Thymus (tissue), 11 donors: Measurements from ENCODE around the gene FHIT. TPM values are rescaled to one million over a fixed set of nuclear protein-coding genes. Genes with fewer than 3 reads are reported as not detected.
A peak's percentile ranks its signal among the peaks of the same experiment; 100 is the strongest.

Experiments
- DNase-seq, 9 donors: peaks; one replicate each; pipeline ENCODE4 v3.0.0-alpha.2; 2013; ENCODE audit warnings: low spot score in 9 of 9, low read depth in 6 of 9, missing footprints in 1 of 9
- H3K27ac ChIP-seq, 2 donors: one replicate each; pipeline ENCODE4 v1.5.1; 2013; ENCODE audit warnings: control low read depth in 1 of 2, low read depth in 1 of 2, low read length in 1 of 2, mild to moderate bottlenecking in 1 of 2, moderate library complexity in 1 of 2
- H3K27me3 ChIP-seq, 2 donors: one replicate each; pipeline ENCODE4 v1.5.1; 2013; ENCODE audit warnings: low read length in 1 of 2; ENCODE audit not compliant: control insufficient read depth in 2 of 2, insufficient read depth in 1 of 2
- H3K36me3 ChIP-seq, 2 donors: one replicate each; pipeline ENCODE4 v1.5.1; 2013; ENCODE audit warnings: low read length in 1 of 2, mild to moderate bottlenecking in 1 of 2, moderate library complexity in 1 of 2; ENCODE audit not compliant: control insufficient read depth in 2 of 2, insufficient read depth in 2 of 2
- H3K4me1 ChIP-seq, 2 donors: one replicate each; pipeline ENCODE4 v1.5.1; 2013; ENCODE audit warnings: low read length in 2 of 2; ENCODE audit not compliant: control insufficient read depth in 2 of 2, insufficient read depth in 2 of 2
- H3K4me3 ChIP-seq, 2 donors: one replicate each; pipeline ENCODE4 v1.5.1; 2013; ENCODE audit warnings: low read length in 2 of 2, control low read depth in 1 of 2, mild to moderate bottlenecking in 1 of 2
- H3K9me3 ChIP-seq, 2 donors: one replicate each; pipeline ENCODE4 v1.5.1; 2013; ENCODE audit warnings: low read length in 1 of 2, mild to moderate bottlenecking in 1 of 2; ENCODE audit not compliant: control insufficient read depth in 2 of 2, insufficient read depth in 1 of 2
- WGBS: extraction: QIAGEN DNeasy Blood & Tissue Kit; methylation state at CpG from one replicate; pipeline ENCODE4 v1.1.7; 2013; 5-methylcytosine and 5-hydroxymethylcytosine counted together
- polyA plus RNA-seq: library from polyadenylated mRNA; stranded (reverse); fragments of 200-250 nt; gene quantifications from one replicate; pipeline ENCODE4 v1.2.3, GENCODE V29; 2013
- total RNA-seq: library from RNA; stranded (reverse); fragments of 120-200 nt; gene quantifications from one replicate; pipeline ENCODE4 v1.2.4, GENCODE V29; 2013
- donor health status: healthy.

The FHIT gene
- total and polyA plus RNA-seq, 2 donors: 9.2 to 13.2 TPM

DNA sequence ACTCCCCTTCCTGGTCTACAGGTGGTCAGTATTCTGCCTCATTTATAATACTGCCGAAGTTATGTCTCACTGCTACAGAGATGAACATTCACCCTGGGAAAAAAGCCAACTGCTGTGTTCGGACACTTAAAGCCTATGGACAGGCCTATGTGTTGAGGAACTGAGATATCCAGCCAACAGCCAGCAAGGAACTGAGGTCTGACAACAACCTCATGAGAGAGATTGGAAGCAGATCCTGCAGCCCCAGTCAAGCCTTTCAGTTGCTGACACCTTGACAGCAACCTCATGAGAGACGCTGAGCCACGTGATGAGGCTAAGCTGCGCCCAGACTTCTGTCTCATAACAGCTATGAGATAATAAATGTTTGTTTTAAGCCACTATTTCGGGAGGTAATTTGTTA is 18.2 kb upstream of the FHIT start:
- H3K36me3 ChIP-seq: no peaks in the 10 kb centered on the region
- H3K9me3 ChIP-seq: no peaks in the 10 kb centered on the region
- DNase-seq: no peak
- no peaks in the 10 kb centered on the region for H3K27me3 ChIP-seq
- no peaks in the 10 kb centered on the region for H3K4me1 ChIP-seq
- WGBS: 88% methylated on average over 6 of the region's 6 CpGs
- no peak overlapping the region for H3K27ac ChIP-seq
- no peak overlapping the region for H3K4me3 ChIP-seq

DNA sequence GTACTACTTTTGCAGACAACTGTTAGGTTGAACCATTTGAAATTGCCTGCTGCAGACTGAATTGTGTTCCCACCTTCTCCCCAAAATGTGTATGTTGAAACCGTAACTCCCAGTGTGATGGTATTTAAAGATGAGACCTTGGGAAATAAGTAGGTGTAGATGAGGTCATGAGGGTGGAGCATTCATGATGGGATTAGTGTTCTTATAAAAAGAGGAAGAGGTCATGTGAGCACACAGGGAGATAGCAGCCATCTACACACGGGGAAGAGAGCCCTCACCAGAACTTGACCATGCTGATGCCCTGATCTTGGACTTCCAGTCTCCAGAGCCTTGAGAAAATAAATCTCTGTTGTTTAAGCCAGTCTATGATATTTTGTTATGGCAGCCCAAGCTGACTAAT is 17.4 kb upstream of the FHIT start:
- Histone ChIP-seq H3K27me3 (no peaks in the 10 kb centered on the region), H3K4me3 (no peak overlapping the region), H3K27ac (no peak overlapping the region), H3K4me1 (no peaks in the 10 kb centered on the region), H3K9me3 (no peaks in the 10 kb centered on the region), H3K36me3 (no peaks in the 10 kb centered on the region)
- no peak for DNase-seq
- WGBS: 73% methylated on average over 2 of the region's 2 CpGs

DNA sequence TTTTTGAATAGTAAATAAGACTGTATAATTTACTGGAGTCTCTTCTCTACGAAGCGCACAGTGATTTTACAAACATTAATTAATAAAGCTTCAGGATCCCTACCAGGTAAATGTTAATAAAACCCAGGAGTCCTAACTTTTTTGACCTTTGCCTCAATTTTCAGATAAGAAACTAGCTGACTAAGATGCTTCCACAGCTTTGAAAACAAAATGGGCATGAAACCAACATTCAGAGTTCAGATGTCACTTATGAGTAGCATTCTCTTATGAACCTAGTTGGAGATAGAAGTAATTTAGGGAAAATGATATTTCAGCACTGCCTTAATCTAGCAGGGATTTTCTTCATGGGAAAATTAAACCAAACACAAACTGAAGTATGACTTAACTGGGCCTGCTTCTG is 13.0 kb upstream of the FHIT start:
- no peak overlapping the region for H3K27ac ChIP-seq
- no peaks in the 10 kb centered on the region for H3K4me1 ChIP-seq
- 97% methylated on average over 2 of the region's 2 CpGs for WGBS
- H3K36me3 ChIP-seq: no peaks in the 10 kb centered on the region
- DNase-seq: no peak
- no peaks in the 10 kb centered on the region for H3K27me3 ChIP-seq
- H3K4me3 ChIP-seq: no peak overlapping the region
- H3K9me3 ChIP-seq: no peaks in the 10 kb centered on the region

DNA sequence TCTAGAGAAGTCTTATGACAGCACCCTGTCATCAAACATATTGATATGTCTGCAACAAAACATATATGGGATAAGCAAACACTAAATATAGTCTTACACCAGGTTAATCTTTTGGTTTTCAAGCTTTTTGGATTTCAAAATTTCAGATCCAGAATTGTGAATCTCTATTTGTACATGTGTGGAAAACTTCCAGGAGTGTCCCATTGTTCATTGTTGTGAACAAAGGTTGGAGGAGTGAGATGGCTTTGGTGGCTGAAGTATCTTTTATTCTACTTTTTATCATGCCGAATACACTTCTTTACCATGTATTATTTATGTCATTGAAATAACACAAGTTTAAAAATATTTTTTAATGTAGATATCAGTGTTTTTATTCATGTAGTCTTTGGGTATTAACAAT is 5.9 kb upstream of the FHIT start:
- no peaks in the 10 kb centered on the region for H3K9me3 ChIP-seq
- DNase-seq: no peak
- 99% methylated on average over 1 of the region's 1 CpG for WGBS
- H3K4me1 ChIP-seq: peaks cover 6 to 15% of the 10 kb centered on the region in 2 donors
- H3K27me3 ChIP-seq: no peaks in the 10 kb centered on the region
- H3K4me3 ChIP-seq: no peak overlapping the region
- H3K27ac ChIP-seq: no peak overlapping the region
- H3K36me3 ChIP-seq: no peaks in the 10 kb centered on the region

DNA sequence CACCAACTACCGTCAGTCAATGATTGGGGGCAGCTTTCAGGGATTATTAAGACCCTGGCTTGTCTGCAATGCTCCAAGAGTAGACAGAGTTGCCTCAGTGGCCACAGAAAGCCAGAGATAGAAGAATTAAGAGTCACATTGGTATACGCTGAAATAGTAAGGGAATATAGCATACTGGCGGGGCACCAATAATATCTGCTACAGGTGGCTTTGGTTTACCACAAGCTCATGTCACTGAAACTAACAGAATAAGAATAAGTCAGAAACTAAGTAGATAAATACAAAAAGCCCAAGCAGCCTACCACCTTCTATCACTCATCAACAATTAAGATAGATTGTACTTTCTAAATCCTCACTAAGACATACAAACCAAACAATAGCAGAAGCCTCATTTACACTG is 2.5 kb upstream of the FHIT start:
- Histone ChIP-seq H3K36me3 (no peaks in the 10 kb centered on the region), H3K27ac (peak overlapping the region in 1 of 2 donors; percentile 82), H3K4me3 (no peak overlapping the region), H3K4me1 (peaks cover 13 to 35% of the 10 kb centered on the region in 2 donors), H3K9me3 (peaks cover 0 to 2% of the 10 kb centered on the region in 2 donors), H3K27me3 (no peaks in the 10 kb centered on the region)
- DNase-seq: peak in 1 of 9 donors; percentile 3
- WGBS: 85% methylated on average over 3 of the region's 3 CpGs

DNA sequence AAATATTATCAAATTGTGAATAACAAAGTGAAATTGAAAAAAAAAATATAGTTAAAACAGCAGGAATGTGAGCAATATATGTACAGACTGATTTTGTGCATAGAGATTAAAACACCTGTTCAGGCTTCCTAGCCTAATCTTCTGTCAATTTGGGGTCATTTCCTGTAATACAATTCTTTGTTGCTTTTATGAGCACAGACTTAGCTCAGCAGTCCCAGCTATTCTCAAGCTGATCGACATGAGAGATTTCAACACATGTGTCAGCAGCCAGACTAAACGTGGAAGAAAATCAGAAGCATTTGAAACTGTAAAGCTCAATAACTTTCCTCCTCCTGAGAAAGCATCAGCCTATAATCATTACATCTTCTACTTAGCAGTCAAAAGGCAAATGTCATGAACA is 1.6 kb upstream of the FHIT start:
- H3K27ac ChIP-seq: peak overlapping the region in 1 of 2 donors; percentile 82
- 10% methylated on average over 2 of the region's 2 CpGs for WGBS

DNA sequence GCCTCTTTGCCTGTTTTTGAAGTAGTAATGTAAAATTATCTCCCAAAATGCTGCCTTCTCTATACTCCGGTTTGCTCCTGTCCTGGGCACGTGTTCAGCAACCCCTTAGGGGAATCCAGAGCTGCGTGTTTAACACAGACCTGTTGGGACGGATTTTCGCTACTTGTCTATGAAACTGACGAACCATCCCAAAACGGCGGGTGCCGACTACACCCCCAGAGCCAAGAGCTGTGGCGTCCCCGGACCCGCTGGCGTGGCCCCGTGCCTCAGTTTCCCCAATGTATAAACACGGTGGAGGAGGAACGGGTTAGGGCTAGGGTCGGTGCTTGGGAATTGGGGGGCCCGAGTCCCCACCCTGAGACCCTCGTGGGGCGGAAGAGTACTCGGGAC is 473 bp downstream of the FHIT start:
- Histone ChIP-seq H3K9me3 (peaks cover 0 to 2% of the 10 kb centered on the region in 2 donors), H3K36me3 (no peaks in the 10 kb centered on the region), H3K4me3 (peak overlapping the region; percentile 65 to 76), H3K27me3 (no peaks in the 10 kb centered on the region), H3K4me1 (peaks cover 13 to 35% of the 10 kb centered on the region in 2 donors), H3K27ac (peak overlapping the region; percentile 9 to 76)
- 13% methylated on average over 21 of the region's 21 CpGs for WGBS
- peak in 6 of 9 donors; percentile 9 to 64 (median 32) for DNase-seq

More for the DNA sequence above, 1.6 kb upstream of the FHIT start:
- H3K36me3 ChIP-seq: no peaks in the 10 kb centered on the region
- H3K4me3 ChIP-seq: no peak overlapping the region
- DNase-seq: peak in 3 of 9 donors; percentile 9 to 45 (median 19)
- no peaks in the 10 kb centered on the region for H3K27me3 ChIP-seq
- H3K9me3 ChIP-seq: peaks cover 0 to 2% of the 10 kb centered on the region in 2 donors
- peaks cover 13 to 35% of the 10 kb centered on the region in 2 donors for H3K4me1 ChIP-seq

DNA sequence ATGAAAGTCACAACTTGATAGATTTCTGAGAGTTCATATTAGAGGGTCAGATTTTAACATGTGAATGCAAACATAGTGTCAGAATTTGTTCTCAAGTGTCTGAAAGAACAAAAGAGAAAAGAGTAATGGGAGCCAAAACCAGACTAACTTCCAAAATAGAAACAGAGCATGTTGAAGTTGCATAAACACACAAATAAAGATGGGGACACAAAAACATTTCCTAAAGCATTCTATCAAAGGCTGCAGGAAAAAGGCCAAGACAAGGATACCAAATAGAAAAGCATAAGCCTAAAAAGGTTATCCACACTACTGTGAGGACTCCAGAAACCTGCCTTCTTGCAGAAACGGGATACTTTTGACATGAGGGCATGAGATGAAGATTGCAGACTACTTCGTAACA is 2.8 kb downstream of the FHIT start:
- Histone ChIP-seq H3K36me3 (no peaks in the 10 kb centered on the region), H3K4me3 (no peak overlapping the region), H3K4me1 (peaks cover 13 to 32% of the 10 kb centered on the region in 2 donors), H3K9me3 (peaks cover 0 to 2% of the 10 kb centered on the region in 2 donors), H3K27me3 (no peaks in the 10 kb centered on the region), H3K27ac (no peak overlapping the region)
- DNase-seq: no peak
- WGBS: 97% methylated on average over 2 of the region's 2 CpGs

DNA sequence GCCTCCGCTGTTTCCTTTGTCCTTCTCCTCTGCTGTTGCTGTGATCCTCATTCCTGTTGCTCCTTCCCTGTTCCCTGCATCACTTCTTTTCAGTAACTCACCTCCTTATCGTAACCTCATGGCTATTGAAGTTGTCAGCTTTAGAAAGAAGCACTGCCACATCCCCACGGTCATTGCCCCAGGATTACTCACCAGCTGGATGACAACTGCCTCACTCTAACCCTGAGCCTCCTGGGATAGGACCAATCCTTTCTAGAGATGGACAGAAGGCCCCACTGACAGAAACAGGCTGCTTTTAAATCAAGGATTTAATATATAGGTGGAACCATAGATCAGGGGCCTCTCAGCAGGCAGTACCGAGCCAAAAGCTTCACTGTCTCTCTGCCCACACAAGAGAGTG is 4.1 kb downstream of the FHIT start:
- Histone ChIP-seq H3K9me3 (peaks cover 0 to 2% of the 10 kb centered on the region in 2 donors), H3K27ac (no peak overlapping the region), H3K36me3 (no peaks in the 10 kb centered on the region), H3K27me3 (no peaks in the 10 kb centered on the region), H3K4me3 (no peak overlapping the region), H3K4me1 (peaks cover 7 to 20% of the 10 kb centered on the region in 2 donors)
- 91% methylated on average over 4 of the region's 4 CpGs for WGBS
- DNase-seq: no peak

DNA sequence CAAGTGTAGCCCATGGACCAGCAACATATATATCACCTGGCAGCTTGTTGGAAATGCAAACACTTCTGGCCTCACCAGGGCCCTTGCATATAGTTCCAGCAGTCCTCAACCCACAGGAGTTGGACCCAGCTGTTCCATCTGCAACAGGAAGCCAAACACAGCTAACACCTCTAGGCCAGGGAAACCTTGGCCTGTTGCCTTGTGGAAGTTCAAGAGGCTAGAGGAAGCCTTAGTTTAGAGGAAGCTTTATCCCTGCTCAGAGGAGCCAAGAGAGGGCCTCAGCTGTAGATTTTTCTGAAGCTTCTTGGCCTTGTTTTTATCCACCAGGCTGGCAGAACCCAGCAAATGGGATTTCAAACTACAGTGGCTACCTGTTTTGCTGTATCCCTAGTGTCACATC is 11.4 kb downstream of the FHIT start:
- no peak overlapping the region for H3K4me3 ChIP-seq
- H3K27ac ChIP-seq: no peak overlapping the region
- H3K27me3 ChIP-seq: no peaks in the 10 kb centered on the region
- H3K4me1 ChIP-seq: no peaks in the 10 kb centered on the region
- DNase-seq: no peak
- H3K36me3 ChIP-seq: no peaks in the 10 kb centered on the region
- H3K9me3 ChIP-seq: no peaks in the 10 kb centered on the region
